COLO829 (cell line): Measurements from ENCODE around the gene PEX5L.
"Not testable (repeated sequence)": the region's sequence is repeated elsewhere in the genome, so short reads cannot be mapped to it uniquely, and the experiment has no call there.

Experiments
- DNase-seq: peaks from one replicate; pipeline ENCODE4 v3.0.0; 2012; ENCODE audit warnings: low spot score

The PEX5L gene

DNA sequence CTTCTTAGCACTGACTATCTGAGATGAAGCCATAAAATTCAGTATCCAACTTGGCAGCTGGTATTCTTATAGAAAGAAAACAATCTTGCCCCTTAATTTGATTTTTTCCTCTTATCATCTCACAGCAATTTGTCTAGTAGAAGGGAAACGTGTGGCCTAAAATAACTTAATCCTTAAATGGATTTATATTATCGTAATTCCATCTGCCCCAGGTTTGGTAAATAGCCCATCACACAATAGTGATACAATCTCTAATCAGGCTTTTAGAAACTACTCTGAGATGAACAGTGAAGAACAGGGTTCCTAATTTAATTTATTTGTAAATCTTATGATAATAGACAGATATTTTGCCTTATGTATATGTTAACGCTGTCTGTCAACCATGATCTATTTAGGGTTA, 24.8 kb downstream of the PEX5L start:
- no peak for DNase-seq

DNA sequence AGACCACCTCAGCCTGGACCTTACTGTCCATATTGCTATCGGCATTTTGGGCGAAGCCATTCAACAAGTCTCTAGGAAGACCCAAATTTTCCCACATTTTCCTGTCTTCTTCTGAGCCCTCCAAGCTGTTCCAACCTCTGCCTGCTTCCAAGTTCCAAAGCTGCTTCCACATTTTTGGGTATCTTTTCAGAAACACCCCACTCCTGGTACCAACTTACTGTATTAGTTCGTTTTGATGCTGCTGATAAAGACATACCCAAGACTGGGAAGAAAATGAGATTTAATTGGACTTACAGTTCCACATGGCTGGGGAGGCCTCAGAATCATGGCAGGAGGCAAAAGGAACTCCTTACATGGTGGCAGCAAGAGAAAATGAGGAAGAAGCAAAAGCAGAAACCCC, 28.4 kb downstream of the PEX5L start:
- not testable (repeated sequence) for DNase-seq

DNA sequence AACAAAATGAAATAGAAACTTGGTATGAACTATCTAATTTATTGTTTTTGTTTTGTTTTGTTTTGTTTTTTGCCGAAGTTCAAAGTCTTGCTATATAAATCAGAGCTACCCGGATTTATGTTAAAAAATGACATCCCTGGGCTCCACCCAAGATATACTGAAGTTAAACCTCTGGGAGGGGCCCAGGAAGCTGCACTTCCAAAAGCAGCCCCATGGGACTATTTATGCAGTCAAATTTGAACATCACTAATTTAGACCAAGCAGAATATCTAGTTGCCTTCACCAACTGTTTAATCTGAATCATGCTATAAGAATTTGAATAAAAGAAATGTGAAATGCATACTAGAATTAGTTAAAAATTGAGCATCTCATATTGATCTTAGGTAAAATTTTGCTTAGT, 32.2 kb downstream of the PEX5L start:
- DNase-seq = no peak

DNA sequence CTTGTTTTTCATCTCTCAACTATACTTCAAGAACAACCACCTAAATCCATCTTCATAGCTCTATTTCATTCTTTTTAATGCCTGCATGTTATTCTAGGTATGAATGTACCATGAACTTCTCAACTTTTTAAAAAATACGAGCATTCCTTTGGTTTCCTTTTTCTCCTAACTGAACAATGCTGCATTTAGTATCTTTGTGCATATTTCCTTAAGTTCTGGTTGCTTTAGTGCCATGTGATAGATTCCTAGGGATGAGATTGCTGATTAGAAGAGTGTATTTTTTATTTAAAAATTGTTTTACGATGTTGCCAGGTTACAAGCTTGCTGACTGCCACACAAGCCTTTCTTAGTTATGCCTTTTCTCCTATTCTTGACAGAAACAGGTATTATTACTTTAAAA, 34.7 kb downstream of the PEX5L start:
- peak; percentile 47 for DNase-seq

DNA sequence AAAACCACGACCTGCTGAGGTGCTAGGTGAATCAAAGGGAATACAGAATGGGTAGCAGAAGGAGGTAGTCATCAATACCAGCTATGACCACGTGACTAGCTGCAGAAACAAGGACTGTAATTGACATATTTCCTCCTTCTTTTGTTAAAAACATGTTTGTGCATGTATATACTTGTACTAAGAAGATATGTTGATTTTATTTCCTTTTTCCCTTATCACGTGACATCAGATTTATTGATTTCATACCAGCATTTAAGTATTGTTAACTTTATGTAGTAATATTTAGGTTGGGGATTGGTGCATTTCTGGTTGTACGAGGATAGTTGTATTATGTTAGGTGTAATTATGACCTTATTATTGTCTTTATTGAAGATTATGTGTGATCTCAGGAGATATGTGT, 36.2 kb downstream of the PEX5L start:
- no peak for DNase-seq

DNA sequence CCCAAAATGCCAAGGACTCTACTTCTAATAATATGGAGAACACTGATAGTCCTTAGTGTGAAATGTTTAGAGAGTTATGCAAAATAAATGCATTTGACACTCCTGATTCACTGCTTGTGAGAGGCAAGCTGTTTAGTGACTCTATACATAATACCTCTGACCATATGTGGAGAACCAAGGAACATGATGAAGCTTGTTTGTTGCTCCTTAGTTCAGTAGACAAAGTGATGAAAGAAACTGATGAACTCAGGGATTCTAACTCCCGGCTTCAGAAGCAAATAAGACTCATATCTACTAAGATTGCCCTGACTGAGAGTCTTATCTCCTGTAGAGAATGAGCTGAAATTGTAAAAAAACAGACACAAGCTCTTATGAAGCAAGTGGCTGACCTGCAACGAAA, 41.3 kb downstream of the PEX5L start:
- DNase-seq = no peak

DNA sequence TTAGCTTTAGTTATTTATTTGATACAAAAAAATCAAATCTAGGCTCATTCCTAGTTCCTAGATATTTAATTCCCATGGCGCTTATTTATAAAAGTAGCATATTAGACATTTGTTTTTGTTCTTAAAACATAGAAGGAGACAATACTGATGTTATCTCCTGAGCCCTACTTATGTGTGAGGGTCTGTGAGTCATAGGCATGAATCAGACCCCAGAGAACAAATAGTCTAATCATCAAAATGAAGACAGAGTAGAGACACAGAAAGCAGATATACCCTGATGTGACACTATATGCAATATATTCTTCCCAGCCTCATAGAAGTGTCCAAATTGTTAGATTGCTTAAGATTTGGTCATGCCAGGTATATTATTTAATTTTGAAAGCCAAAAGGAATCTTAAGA, 44.9 kb downstream of the PEX5L start:
- DNase-seq = peak; percentile 62

DNA sequence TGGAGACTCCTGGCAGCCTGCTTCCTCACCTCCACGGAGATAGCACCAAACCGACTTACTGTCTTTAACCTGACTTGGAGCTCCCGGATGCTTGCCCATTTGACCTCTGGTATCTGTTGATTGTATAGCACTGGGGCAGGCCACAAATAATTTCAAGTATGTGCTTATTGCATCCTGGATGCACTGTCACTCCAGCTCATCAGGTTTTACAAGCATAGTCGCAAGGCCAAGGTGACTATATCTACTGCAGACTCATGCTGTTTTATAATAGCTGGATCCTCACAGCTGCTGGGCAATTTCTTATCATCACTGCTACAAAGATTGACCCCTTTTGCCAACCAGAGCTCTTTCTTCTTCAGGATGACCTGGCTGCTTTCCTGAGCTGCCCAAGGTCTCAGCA, 45.6 kb downstream of the PEX5L start:
- no peak for DNase-seq

DNA sequence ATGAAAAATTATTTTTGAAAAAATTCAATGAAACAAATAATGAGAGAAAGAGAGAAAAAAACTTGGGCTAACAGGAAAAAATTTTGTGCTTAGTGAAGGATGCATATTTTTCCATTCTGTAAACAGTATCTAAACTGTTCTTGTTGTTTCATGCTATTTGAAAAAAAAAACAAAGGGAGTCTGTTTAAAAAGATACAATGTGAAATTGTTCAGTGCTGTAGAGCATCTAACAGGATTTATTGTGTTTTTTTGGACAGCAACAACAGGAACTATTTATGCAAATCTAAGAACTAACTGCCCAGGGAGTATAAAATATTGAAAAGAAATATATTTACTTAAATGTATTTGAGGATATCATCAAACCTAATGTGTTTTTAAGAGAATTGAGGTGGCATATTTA, 55.1 kb downstream of the PEX5L start:
- DNase-seq = peak; percentile 45

DNA sequence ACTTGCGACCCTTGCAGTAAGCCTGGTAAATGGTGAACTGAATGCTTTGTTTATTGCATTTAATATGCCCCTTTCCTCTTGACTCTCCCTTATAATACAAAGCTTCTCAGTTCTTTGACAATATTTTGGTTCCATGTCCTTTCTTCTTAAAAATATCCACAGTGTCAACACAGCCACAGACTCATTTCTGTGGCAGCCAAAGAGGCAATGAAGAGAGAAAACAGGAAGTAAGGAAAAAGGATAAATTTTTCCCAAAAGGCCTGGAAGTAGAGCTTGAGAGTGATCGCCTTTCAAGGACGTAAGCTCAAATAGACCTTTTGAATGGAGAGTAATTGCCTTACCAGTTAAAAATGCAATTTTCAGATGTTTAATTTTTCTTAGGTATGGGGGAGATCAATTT, 59.4 kb downstream of the PEX5L start:
- DNase-seq = no peak

DNA sequence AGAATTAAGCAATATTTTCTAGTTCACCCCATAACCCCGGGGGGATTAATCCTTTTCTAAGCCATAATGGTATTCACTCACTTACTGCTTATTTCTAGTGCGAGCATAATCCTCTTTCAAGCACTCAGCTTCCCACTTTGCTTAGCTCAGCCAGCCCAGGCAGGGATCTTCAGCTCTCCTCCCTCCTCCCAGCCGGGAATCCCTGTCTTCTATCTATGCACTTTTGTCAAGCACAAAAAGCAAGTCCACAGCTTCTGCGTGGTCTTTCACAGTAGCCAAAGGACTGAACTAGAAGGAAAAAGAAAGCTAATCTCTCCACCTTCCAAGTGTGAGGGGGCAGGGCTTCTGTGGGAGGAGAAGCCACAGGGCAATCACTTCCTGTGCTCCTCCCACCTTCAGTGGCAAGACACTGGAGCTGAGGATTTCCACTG, 62.8 kb downstream of the PEX5L start:
- DNase-seq = no peak

DNA sequence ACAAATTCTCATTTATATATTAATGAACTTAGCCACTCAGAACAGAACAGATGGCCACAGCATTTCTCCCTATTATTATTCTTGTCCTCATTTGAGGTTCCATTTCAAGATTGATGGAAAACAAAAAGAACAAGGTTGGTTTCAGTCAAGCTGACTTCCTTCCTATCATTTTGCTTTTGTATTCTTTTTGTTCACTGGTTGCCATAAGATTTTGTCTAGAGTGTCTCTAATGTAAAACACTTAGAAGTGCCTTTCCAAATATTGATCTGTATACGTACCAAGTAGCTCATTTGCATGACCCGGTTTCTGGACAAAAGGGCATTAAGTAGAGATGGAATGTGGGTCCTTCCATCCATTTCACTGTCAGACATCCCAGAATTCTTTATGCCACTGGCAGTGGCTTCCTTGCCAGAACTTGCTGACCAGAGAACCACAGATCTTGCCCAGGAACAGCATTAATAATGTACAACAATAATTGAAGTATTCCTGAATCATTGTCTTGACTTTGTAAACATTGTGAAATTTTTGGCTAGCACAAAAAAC, 63.8 kb downstream of the PEX5L start:
- no peak for DNase-seq

DNA sequence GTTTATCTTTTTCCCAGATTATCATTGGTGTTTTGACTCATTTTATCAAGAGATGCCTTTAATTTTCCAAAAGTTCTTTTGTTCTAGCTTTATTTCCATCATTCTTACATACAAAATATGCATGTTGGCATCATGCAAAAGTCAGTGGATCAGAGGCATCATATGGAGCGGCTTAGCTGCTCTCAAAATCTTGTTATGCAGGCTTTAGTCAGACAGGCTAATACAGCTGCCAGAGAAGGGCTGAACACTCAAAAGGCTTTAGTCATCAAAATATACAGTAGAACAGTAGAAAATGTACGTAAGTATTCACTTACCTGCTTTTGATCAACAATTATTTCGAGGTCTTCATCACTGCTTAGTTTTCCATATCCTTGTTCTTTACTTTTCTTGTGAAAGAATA, 65.5 kb downstream of the PEX5L start:
- no peak for DNase-seq

DNA sequence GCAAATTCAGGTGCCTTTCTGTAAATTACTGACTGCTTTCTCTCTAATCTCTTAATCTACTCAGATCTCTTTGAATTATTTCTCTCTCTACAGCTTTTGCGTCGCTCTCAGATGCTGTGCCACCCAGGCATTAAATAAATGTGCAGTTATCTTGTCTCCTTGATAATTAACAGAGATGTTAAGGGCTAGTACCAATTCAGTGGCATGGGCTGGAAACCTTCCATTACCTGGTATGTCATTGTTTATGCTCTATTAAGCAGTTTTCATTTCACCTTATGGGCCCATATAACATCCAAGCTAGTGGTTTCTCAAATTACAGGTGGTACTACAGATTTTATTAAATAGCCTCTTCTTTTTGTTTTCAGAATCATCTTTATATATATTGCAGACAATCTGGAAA, 66.0 kb downstream of the PEX5L start:
- DNase-seq = no peak

DNA sequence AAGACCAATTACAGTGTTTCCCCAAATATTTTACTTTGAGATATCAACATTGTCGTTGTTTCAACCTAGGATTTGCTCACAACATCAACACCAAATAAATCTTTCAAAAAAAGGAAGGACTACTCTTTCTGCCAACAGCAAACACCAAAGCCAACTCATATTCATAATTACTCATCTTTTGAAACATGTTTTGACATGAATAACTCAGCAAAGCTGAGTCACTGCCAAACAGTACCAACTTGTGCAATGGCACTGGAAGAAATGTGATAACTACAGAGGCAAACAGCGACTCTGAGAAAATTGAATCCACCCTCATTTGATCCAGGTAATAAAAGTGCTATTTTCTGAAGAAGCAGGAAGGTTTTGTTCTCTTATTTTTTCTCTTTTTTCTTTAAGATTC, 67.2 kb downstream of the PEX5L start:
- no peak for DNase-seq

DNA sequence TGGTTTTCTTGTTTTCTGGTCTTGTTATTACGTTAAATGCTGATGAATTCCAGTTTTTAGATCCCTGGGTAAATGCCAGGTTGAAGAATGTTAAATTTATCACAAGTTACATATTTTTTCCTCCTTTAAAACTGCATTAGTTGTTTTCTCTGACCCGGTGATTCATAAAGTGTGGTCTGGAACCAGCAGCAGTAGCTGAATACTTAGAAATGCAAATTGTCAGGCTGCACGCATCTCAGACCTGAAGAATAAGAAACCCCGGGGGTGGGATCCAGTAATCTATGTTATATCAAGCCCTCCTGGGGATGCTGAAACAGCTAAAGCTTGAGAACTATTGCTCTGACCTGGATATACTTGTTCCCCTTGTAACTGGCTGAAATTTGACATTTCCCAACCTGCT, 69.1 kb downstream of the PEX5L start:
- DNase-seq = no peak

DNA sequence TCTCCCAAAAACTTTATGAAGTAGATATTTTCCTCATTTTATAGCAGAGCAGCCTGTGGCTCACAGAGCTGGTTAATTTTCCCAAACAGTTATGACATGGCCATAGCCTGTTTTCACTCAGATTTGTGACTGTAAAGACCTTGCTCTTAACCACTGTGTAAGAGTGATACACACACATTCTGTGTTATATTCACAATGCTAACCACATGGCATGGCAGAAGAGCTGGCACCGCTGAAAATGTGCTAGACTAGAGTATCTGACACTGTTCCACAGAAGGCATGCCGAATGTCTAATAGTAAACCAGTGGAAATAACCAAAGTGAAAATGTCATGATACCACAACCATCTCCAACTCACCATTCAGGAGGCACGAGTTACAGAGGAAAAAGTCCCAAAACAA, 71.8 kb downstream of the PEX5L start:
- DNase-seq = no peak

DNA sequence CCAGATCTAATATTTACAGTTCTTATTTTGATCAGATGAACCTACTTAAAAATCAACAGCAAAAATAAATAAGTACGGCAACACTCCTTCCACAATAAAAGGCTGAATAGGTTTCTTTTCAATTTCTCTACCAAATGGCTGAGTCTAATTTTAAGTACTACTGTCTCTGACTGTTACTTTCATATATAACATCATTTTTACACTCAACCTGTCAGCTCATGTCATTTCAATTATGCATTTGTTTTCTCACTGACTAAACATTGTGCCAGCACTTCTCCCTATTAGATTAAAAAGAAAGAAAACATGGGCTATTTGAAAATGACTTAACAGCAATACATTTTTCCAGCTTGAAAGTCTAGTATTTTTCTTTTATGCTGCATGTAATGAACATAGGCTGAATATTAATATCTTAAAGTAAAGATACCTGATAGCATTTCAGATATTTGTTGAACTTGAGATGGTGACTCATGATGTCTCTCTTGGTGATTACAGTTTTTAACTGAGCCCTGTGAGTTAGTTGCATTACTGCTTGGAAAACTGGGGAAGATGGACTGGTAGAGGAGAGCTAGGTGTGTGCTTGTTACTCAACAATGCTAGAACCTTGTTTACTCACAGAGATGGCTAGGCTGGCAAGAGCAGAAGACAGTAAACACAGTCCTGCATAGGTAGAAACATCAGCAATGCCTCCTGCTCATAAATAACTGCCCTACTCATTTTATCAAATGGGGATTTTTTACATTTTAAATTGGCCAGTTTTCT, 73.9 kb downstream of the PEX5L start:
- no peak for DNase-seq

DNA sequence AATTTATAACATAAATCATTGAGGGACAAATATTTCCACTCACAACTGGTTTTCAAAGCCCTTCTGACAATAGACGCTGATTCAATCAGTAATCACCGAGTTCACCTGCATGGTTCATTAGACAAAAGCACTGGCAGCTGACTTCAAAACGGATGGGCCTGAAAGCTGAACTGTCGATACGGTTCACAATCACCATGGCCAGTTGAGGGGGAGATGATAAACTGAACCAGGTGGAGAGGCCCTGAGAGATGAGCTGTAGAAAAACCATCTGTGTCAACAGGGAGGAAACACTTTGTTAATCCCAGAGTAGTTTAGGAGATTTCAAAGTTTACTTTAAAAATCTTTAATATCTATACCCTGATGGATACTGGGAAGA, 75.0 kb downstream of the PEX5L start:
- DNase-seq = no peak

DNA sequence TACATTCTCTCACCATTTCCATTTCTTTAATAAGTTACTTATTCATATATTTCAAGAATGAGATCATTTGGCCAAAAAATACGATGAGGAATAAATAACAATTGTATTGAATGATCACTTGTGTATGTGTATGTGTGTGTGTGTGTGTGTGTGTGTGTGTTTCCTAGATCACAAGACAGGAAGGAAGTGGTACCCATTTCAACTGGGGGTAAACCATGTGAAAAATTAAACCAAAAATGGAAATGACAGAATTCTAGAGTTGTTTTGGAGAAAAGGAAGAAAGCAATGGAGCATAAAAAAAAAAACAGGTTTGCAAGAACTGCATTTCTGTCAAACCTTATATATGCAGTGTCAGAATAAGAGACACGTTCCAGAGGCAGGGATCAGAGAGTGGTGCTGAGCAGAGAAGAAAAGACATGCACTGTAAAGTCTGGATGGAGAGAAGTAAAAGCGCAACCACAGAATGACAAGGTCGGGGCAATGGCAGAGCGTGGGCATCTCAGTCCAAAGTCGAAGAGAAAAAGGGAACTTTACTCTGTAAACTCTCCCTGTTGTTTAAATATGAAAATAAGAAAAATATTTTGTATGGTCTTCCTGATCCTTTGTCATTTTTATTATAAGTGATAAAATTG, 75.5 kb downstream of the PEX5L start:
- DNase-seq = no peak

DNA sequence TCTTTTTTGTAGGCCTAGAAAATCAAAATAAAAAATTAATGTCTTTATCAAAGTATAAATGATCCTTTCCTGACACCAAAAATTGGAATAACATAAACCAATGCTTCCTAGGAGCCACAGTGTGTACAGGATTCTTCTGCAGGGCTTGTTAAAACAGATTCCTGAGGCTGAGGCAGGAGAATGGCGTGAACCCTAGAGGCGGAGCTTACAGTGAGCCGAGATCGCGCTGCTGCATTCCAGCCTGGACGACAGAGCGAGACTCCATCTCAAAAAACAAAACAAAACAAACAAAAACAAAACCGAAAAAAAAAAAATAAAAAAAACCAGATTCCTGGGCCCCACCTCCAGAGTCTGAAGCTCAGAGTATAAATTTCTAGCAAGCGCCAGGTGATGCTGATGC, 78.0 kb downstream of the PEX5L start:
- DNase-seq = no peak

DNA sequence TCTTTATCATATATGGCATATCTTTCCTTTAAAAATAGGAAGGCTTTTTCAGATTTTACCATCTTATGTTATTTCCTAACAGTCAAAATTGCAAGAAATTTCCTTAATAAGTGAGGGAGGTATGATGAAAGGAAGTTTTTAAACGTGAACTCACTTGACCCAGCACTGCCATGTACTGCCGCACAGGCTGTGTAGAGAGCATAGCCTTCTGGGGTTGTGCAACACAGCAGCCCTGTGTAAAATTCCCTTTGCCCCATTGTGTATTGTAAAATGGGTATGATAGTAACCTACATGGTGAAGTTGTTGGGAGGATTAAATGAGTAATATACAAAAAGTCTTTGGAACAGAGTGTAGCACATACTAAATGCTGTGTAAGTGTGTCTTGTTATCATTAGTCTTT, 78.6 kb downstream of the PEX5L start:
- no peak for DNase-seq

DNA sequence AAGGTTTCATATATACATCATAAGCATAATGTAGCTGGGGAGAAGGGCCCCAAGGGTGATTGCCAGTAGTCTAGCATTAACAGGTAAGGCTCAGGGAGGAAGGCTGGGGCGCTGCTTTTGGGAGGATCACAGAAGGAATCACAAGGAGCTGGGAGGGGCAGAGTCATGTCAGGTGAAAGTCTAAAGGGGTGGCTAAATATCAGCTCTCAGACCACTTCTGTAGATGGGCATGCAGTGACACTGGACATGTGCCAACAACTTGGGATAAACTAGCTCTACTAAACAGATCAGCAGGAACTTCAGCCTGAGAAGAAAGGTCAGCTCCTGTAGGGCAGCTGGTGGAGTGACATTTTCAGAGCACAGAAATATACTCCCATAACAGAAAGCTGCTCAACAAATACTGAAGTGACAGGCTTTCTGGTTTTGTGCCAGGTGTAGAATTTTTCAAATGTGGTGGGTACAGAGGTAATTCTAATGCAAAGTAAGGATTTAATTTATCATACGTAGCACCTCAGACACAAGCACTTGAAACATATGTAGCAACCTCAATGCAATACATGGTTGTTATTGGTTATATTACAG, 79.4 kb downstream of the PEX5L start:
- no peak for DNase-seq
